ENCODE measurements around the gene GPR87.
A peak's percentile ranks its signal among the peaks of the same experiment; 100 is the strongest.

Gene GPR87, protein sequence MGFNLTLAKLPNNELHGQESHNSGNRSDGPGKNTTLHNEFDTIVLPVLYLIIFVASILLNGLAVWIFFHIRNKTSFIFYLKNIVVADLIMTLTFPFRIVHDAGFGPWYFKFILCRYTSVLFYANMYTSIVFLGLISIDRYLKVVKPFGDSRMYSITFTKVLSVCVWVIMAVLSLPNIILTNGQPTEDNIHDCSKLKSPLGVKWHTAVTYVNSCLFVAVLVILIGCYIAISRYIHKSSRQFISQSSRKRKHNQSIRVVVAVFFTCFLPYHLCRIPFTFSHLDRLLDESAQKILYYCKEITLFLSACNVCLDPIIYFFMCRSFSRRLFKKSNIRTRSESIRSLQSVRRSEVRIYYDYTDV

GRCh38 chr3:151316267-151316991 is at the start of gene GPR87:
Gene GPR87 (minus strand): TSS chr3:151316820. CDS start chr3:151300100, 16,720 bp downstream.
- no peak for FAIRE-seq

GRCh38 chr3:151362751-151363174 is 46.1 kb upstream of the GPR87 start:
- FAIRE-seq, result no peak

DNA sequence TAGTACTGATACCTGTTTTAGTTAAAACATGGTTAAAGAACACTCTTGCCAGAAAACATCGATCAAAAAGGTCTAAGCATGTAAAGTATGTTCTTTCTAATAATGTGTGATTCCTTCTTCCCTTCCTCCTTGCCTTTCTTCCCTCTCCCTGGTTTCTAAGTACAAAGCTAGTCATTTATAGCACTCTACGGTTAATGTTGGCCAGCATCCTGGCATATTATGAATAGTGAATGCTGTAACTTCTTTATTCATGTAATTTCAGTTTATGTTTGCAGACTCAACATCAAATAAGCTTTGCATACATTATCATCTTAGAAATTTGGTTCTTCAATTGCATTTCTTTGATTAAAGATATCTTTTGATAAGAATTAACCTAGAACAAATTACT is 40.8 kb upstream of the GPR87 start:
- FAIRE-seq, result no peak

DNA sequence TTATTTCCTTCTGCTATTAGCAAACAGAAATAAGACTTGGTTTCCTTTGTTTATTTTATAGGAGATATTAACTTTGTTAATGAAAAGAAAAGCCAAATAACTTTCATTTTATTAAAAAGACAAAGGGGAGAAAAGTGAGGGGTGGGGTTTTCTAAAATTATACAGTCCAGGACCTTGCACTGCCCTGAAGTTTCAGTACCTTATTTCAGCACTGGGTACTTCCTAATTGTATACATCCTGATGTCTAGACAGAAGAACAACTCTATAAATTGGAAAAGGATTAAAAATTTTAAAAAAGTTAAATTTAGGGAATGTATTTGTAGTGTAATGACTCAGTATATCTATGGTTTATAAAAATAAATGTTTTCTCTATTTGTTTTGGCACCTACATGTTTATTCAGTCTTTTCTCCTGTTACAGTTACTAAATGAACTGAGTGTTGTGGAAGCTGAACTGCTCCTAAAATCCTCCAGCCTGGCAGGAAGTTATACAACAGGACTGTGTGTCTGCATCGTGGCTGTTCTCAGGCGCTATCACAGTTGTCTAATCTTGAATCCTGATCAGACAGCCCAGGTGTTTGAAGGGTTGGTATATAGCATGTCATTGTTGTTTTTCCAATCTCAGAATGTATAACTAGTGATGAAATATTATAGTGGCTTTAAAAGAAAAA is 40.3 kb upstream of the GPR87 start:
- no peak for FAIRE-seq

- no peak for FAIRE-seq
Measured at GRCh38 chr3:151351648-151352047, 35.0 kb upstream of the GPR87 start.

DNA sequence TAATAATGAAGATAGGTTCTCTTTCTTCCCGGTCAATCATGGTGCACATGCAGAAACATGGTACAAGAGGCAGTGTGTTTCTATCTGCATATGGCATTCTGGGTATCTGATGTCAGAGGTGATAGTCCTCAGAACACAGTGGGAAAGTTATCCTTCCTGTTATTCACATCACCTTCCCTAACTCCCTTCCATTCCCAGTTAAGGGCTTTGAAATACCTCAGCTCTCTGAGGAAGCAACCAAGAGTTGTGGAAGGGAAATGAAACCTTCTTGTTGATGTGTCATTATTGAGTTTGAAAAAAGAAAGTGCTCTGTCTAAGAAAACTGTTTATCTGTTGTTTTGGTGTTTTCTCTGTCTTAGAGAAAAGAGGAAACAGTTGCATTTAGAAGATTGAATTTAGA is 34.6 kb upstream of the GPR87 start:
- FAIRE-seq, result no peak

- no peak for FAIRE-seq
Measured at GRCh38 chr3:151350656-151351055, 34.0 kb upstream of the GPR87 start.

- FAIRE-seq, result no peak
Measured at GRCh38 chr3:151347432-151347831, 30.8 kb upstream of the GPR87 start.

- FAIRE-seq, result no peak
Measured at GRCh38 chr3:151346292-151346691, 29.7 kb upstream of the GPR87 start.

- no peak for FAIRE-seq
Measured at GRCh38 chr3:151345859-151346258, 29.2 kb upstream of the GPR87 start.

- FAIRE-seq, result no peak
Measured at GRCh38 chr3:151331696-151332095, 15.1 kb upstream of the GPR87 start.

DNA sequence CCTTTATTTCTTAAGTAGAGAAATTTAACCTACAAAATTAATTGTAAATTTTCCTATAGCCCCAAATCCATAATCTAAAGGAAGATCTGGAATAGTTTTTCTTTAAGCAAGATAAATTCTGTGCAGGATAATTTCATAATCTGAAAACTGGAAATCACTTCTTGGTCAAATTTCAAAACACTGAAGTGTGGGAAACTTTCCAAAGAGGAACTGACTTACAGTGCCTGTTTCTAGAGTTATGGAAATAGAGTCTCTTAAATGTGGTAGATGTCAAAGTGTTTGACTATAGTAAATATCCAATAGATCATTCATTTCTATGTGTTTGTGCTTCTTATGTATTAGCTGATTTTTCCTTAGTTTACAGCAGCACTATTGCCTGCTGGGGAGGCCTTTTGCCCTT is 14.3 kb upstream of the GPR87 start:
- FAIRE-seq, result no peak

DNA sequence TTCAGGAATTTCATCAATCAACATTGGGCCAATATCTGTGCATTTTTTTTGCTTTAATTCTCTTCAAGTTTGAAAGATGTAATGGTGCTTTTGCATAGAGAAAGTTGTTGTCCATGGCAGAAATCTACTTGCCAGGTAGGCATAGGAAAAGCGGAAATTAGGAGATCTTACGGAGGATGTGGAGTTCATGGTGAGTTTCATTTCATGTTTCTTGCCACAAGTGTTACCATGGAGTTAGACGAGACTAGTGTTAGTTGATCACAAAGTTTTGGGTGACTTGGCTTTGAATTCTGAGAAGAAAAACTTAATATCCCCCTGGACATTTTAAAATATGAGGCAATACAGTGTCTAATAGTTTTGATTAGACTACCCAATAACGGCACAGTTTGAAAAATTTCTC is 13.8 kb upstream of the GPR87 start:
- FAIRE-seq, result no peak

DNA sequence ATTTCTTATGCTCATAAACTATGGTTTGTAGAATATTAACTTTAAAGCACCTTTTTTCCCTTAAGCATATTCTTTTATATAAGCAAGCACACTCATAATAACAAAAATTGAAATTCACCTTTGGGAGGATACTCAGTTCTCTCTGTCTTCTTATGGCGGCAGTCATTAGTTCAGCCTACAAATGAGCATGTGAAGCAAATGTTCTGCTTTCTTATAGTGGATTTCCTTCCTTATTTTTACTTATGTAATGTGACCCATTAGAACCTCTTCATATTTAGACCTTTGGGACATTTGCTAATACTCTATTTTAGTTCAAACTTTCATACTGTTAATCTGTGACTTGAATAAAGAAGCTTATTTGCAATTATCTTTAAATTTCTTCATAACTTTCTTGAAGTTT is 12.7 kb upstream of the GPR87 start, which contains the start of gene P2RY13:
TSS of gene P2RY13 (minus strand) at position 187 of the 400 bp plus-strand sequence. CDS start at position 166, 21 bp downstream.
- no peak for FAIRE-seq

DNA sequence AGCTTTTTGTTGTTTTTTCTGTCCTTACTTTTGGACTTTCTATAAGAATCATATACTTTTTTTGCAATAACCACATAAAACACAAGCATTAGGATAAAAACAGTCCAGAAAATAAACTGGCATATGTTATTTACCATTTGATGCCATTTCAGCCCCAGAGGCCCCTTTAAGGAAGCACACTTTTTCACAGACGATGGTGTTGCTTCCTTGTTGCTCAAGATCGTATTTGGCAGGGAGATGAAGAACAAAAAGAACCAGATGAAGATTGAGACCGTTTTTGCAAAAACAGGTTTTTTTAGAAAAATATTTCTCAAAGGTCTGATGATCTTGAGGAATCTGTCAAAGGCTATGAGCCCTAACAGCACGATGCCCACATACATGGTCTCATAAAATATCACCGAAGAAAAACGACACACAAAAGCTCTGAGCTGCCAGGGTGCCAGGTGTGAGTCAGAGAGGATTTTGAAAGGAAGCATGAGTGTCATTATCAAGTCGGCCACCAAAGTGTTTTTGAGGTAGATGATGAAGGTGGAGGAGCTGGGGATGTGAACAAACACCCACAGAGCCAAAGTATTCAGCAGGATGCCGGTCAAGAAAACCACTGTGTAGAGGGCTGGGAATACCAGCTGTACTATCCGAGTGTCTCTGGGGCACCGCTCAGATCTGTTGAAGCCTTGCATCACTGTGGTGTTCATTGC is 11.8 kb upstream of the GPR87 start:
- FAIRE-seq, result no peak

DNA sequence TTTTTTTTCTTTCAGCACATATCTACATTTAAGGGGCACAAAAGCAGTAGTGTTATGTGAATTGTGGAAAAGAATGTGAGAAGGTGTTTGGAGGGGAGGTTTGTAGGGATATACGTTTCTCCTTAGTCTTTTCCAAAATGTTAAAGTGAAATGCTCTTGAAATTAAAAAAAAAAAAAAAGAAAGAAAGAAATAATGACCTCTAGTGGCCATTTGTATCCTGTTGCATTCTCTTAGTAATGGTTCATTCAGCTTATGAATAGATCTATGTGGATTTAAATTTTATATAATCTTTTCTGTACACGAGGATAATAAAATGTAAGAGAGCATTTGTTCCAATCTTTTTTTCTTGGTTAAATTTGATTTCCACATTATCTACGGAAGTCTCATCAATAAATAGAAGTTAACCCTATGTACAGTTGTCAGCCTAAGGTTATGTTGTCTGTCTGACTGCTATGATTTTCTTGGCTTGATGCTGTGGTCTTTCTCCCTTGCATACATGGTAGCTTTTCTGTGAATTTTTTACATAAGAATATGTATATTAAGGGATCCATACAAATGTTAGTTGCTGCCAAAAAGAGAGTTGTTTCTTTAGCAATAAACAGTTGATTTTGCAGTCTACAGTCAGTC is 11.1 kb upstream of the GPR87 start:
- FAIRE-seq, result peak; percentile 98

- no peak for FAIRE-seq
Measured at GRCh38 chr3:151322511-151322910, 5.9 kb upstream of the GPR87 start.

DNA sequence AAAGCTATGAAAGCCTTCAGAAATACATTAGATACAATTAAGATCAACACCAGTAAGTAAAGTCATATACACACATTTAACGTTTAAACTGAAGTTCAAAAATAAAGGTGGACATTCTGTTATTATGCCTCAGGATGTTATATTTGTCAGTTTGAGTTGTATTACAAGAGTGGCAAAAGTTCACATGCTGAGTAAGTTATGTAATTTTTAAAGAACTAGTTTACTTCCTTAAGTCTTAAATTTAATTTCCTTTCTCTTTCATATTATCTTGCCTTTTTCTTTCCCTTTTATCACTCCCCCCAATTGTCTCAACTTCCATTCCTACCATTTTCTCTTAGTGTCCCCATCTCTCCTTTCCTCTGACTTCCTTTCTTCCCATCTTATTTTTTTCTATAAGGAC is 4.9 kb upstream of the GPR87 start:
- FAIRE-seq, result no peak

GRCh38 chr3:151320131-151320530 is 3.5 kb upstream of the GPR87 start:
- no peak for FAIRE-seq

DNA sequence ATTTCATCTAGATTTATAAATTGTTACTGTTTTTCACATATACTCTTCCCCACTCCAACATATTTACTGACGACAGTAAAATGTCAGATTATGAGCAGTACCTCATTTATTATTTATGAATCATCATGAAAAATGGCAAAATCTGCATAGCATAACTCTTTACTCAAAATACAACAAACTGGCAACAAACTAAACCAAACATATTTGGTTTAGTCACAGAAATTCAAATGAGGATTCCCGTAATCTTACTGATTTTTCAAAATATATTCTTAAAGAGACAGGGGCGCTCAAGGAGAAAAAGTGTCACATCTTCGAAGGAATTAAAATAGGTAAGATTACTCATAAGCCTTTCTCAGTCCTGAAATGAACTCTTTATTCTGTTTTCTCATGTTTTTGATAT is 3.0 kb upstream of the GPR87 start:
- no peak for FAIRE-seq

DNA sequence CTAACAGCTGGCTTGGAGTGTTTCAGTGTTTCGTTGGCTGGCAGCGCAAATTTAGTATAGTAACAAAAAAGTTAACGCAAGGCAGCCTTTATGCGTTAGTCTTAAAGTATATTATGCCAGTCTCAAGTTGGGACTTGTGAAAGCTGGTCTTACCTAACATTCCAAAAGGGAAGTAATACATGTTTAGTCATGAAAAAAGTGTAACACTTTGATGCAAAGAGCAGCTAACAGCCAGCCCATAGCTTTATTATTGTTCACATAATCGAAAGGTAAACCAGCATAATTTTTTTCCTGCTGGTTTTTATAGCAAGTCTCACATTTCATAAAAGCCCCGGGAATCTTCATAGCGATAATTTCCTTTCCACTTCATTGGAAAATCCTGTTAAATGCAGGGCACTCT is 2.4 kb upstream of the GPR87 start:
- no peak for FAIRE-seq

- FAIRE-seq, result peak; percentile 70
Measured at GRCh38 chr3:151318313-151318712, 1.7 kb upstream of the GPR87 start.

DNA sequence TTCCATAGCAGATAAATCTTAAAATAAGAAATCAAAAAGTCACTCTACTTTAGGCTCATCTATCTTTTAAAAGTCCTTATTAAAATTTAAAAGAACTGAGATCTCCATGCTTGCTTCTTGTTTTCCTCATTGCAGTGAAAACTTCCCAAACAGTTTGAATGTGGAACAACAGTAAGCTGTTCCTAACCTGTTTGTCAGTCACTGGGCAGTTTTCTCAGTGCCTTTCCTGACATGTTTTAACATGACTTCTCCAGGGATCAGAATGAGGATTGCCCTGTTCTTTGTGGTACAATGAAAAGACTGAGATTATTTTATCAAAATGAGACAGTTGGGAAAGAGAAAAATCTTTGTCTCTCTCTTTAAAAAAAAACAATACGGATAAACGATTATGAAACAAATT is 774 bp downstream of the GPR87 start:
- FAIRE-seq, result no peak
